ENCODE results near the gene AKT3.
"Not testable (repeated sequence)": the region's sequence is repeated elsewhere in the genome, so short reads cannot be mapped to it uniquely, and the experiment has no call there.

AKT3 gene

GRCh38 chr1:243841507-243841906 is 8.5 kb downstream of the AKT3 start:
- DNase-seq (ENCODE audit: low spot score): peak; percentile 7

DNA sequence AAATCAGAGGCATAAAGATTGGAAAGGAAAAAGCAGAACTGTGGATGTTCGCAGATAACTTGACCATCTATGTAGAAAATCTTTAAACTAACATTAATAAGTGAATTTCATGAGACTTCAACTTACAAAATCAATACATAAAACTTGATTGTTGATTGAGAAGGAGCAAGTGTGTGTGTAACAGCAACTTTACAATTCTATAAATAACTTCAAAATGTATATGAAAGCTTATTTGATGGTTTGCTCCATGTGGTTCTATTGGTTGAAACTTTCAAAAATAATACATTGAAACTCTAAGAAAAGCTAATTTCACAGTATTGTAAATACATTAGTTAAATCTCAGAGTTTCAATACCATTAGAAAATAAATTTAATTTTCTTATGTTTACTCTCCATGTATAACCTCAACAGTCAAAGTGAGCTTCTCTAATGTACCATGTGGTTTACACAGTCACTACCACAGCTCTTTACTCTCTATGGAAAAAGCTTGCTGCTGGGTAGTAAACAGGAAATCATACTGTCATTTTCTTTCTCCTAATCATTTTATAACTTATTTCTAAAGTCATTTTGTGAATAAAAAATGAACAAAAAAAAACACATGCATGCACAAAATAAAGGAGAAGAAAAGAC is 12.0 kb downstream of the AKT3 start:
- DNase-seq (ENCODE audit: low spot score): no peak

- no peak for DNase-seq (ENCODE audit: low spot score)
Observed at GRCh38 chr1:243834130-243834529, 15.9 kb downstream of the AKT3 start.

DNA sequence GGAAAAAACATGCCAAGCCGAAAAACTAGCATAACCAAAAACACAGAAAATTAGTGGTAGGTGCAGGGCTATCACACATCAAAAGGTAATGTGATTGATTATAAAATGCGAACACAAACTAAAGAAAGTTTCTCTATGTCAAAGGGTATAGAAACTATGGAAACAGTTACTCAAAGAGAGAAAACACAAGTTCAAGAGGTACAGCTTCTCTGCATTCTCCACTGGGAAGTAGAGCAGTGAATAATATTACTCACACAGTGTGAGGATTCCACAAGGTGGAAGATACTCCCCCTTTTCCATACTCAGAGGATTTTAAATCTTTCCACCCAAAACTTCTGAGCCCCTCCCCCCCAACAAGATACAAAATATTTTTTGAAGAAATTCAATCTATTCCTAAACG is 18.6 kb downstream of the AKT3 start:
- no peak for DNase-seq (ENCODE audit: low spot score)

DNA sequence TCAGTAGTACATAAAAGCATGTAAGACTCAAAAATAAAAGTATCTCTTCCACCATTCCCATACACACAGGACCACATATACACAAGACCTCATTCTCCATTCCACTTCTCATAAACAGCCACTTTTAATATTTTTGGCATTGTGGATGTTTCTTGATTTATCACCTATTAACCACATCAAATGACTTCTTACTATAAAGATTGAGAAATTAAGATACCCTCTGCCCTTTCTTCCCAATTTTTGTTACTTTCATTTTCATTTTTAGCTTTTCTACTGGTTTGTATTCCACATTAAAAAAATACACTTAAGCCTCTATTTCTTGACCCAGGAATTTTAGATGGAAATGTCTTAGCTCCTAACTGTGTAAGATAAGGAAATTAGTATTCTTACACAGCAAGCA is 22.8 kb downstream of the AKT3 start:
- DNase-seq (ENCODE audit: low spot score): no peak

DNA sequence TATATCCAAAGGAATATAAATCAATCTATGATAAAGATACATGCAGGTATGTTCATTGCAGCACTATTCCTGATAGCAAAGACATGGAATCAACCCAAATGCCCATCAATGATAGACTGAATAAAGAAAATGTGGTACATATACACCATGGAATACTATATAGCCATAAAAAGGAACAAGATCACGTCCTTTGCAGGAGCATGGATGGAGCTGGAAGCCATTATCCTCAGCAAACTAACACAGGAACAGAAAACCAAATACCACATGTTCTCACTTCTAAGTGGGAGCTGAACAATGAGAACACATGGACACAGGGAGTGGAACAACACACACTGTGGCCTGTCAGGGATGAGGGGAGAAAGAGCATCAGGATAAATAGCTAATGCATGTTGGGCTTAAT is 25.1 kb downstream of the AKT3 start:
- DNase-seq (ENCODE audit: low spot score): not testable (repeated sequence)

DNA sequence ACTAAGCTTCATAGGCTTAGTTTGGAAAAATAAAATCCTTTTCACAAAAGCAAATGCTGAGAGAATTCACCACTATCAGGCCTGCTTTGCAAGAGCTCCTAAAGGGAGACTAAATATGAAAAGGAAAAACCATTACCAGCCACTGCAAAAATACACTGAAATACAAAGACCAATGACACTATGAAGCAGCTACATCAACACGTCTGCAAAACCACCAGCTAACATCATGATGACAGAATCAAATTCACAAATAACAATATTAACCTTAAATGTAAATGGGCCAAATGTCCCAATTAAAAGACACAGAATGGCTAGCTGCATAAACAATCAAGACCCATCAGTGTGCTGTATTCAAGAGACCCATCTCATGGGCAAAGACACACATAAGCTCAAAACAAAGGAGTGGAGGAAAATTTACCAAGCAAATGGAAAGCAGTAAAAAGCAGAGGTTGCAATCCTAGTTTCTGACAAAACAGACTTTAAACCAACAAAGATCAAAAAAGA is 28.8 kb downstream of the AKT3 start:
- no peak for DNase-seq (ENCODE audit: low spot score)

GRCh38 chr1:243819438-243819839 is 30.6 kb downstream of the AKT3 start:
- no peak for DNase-seq (ENCODE audit: low spot score)

GRCh38 chr1:243818978-243819377 is 31.1 kb downstream of the AKT3 start:
- DNase-seq (ENCODE audit: low spot score): no peak

DNA sequence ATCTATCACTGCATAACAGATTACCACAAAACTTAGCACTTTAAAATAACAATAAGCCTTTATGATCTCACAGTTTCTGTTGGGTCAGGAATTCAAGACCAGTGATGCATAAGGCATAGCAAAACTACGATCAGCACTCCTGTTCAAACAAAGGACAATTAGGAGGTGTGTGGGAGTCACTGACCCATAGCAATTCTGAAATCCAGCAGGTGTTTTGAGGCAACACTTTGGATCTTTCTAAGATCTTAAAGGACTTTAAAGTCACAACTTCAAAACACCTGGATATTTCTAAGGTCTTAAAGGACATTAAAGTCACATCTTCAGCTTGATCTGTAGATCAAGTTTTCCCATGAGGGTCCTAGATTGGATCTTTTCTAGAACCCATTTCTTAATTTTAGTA is 35.3 kb downstream of the AKT3 start:
- DNase-seq (ENCODE audit: low spot score): peak; percentile 82

GRCh38 chr1:243807346-243807745 is 42.7 kb downstream of the AKT3 start:
- not testable (repeated sequence) for DNase-seq (ENCODE audit: low spot score)

- no peak for DNase-seq (ENCODE audit: low spot score)
Observed at GRCh38 chr1:243806310-243806709, 43.7 kb downstream of the AKT3 start.

- DNase-seq (ENCODE audit: low spot score): no peak
Observed at GRCh38 chr1:243802736-243803135, 47.3 kb downstream of the AKT3 start.

DNA sequence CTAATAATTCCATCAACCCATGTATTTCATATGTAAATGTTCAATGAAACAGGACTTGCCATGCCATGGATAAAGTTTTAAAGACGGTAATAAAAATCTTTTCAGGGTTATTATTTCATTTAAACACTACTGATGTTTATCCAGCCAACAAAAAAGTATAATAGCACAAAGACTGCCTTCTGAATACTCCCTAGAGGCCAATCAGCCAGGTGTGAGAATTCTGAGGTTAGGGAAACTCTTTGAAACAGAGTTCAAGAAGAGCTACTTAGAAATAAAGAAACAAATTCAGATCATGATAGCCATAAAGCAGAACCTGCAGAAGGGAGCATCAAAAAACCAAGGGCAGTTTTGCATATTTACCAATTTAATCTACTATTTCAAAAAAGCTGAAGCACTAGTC is 48.7 kb downstream of the AKT3 start:
- no peak for DNase-seq (ENCODE audit: low spot score)

DNA sequence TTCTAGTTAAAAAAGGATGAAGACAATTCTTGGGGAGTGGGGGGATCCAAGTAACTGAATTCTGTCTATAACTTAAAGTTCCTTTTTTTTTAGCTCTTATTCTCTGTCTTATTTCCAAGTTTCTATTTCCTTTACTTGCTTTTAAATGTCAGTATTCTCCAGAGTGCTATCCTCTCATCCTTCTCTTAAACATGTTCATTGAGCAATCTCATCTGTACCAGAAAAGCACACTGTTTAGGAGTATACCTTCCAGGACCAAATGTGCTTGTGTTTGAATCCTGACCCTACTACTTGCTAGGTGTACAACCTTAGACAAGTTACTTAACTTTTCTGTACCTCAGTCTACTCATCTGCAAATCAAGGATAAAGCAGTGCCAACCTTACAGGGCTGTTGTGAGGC is 50.1 kb downstream of the AKT3 start:
- DNase-seq (ENCODE audit: low spot score): no peak

DNA sequence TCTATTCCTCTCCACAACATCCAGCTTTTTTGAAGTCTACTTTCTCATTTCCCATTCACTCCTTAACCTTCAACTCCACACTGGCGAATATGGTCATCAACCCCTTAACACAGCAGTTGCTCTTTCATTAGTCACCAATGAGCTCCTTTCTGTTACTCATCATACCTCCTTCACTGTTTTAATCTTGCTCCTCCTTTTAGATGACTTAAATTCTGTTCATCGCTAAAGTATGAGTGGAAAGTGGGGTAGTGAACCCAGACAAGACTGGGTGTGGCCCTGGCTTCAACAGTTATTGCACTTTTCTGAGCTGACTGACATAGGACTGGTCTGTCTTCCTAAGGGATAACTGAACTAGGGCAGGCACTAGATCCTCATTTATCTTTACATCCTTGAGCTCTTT is 51.3 kb downstream of the AKT3 start:
- DNase-seq (ENCODE audit: low spot score): peak; percentile 96

DNA sequence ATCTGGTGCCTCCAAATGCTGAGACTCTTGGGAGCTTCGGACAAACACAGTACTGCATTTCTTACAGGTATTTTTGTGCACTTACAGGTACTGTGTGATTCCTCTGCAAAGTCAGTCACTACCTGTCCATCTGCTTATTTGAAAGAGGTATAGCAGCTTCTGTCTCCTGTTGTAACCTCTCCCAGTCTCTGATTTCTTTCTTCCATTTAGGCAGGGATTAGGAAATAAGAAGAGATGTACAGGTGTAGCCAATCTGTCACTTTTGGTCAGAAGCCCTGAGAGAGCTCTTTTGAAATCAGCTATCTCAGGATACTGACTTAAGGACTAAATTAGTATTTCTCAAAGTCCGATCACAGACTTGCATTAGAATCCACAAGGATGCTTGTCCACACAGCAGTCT is 54.0 kb downstream of the AKT3 start:
- DNase-seq (ENCODE audit: low spot score): no peak

GRCh38 chr1:243793298-243793697 is 56.7 kb downstream of the AKT3 start:
- DNase-seq (ENCODE audit: low spot score): no peak

- no peak for DNase-seq (ENCODE audit: low spot score)
Observed at GRCh38 chr1:243792891-243793290, 57.2 kb downstream of the AKT3 start.

DNA sequence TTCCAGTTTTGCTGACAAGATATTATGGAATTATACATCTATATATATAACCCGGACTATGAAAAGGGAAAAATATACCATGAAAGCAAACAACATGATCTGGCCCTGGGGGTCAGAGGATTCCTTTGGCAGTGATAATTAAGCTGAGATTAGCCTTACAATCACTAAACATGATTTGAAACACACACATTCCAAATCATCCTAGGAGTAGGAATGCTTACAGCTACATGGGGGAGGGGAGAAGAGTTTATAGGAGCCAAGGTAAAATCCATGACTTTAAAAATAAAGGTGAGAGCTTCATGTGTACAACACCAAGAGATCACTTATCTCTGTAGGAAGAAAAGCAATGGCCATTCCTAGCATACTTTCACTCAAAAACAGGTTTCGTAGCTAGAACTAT is 57.6 kb downstream of the AKT3 start:
- DNase-seq (ENCODE audit: low spot score): no peak

- DNase-seq (ENCODE audit: low spot score): no peak
Observed at GRCh38 chr1:243791586-243792267, 58.3 kb downstream of the AKT3 start.

- no peak for DNase-seq (ENCODE audit: low spot score)
Observed at GRCh38 chr1:243790404-243790803, 59.6 kb downstream of the AKT3 start.

DNA sequence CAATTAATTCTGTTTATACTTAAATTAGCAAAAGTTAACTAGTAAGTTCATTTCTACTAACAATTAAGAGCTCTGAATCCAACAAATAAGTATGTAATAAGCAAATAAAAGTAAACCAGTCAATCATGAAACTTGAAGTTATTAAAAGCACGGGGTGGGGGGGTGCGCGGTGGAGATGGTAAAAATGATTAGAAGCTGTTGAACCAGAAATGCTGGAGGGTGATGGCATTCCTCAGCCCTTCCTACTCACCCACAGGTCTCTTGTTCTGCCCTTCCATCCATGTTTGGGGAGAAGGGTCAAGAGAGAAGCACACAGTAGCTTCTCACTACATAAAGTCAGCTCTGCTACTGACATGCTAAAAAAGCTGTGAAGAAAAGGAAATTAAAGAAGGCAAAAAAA is 63.5 kb downstream of the AKT3 start:
- peak; percentile 17 for DNase-seq (ENCODE audit: low spot score)

- no peak for DNase-seq (ENCODE audit: low spot score)
Observed at GRCh38 chr1:243784506-243784905, 65.5 kb downstream of the AKT3 start.
